Right ventricle myocardium superior (tissue), 1 donor: Measurements from ENCODE around the gene OR10D3. TPM values are rescaled to one million over a fixed set of nuclear protein-coding genes. Genes with fewer than 3 reads are reported as not detected.
A peak's percentile ranks its signal among the peaks of the same experiment; 100 is the strongest.
"Not testable (repeated sequence)": the region's sequence is repeated elsewhere in the genome, so short reads cannot be mapped to it uniquely, and the experiment has no call there.

Experiments
- ATAC-seq: fragments of 200-7000 bp; cut with Tn5 transposase; one replicate; pipeline ENCODE4 v1.9.1; 2020; ENCODE audit warnings: mild to moderate bottlenecking; ENCODE audit not compliant: poor library complexity
- DNase-seq: peaks from one replicate; pipeline ENCODE4 v3.0.0-alpha.2; 2020
- intact Hi-C: fragments of 100-400 bp; cut with DNase I; formaldehyde crosslinking; loops from one replicate; pipeline ENCODE4 v1.11.2; 2022
- long read RNA-seq: library from polyadenylated mRNA; unstranded; transcript quantifications from one replicate; pipeline ENCODE4 v2.0.0, GENCODE V29; 2021
- total RNA-seq: library from RNA; stranded (reverse); fragmentation: NEBNext Ultra II Directional; extraction: Animal tissue kit (Norgen Biotek cat#: 25700); gene quantifications from one replicate; pipeline ENCODE4 v1.2.1, GENCODE V29; 2021
- donor health status: DM: no; HTN: yes; CAD: no; lungs with severe emphysema.

Gene OR10D3, protein sequence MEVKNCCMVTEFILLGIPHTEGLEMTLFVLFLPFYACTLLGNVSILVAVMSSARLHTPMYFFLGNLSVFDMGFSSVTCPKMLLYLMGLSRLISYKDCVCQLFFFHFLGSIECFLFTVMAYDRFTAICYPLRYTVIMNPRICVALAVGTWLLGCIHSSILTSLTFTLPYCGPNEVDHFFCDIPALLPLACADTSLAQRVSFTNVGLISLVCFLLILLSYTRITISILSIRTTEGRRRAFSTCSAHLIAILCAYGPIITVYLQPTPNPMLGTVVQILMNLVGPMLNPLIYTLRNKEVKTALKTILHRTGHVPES
- total RNA-seq, result not detected
- long read RNA-seq, result 0 reads

GRCh38 chr11:124183068-124183467 lies at the start of gene OR10D3:
OR10D3 (plus strand) TSS chr11:124183345; CDS start chr11:124185270, 1,925 bp downstream.
- intact Hi-C loops, result no loop called here
- DNase-seq, result no peak
- no peak for ATAC-seq

GRCh38 chr11:124143034-124143433 lies 40.1 kb upstream of the OR10D3 start:
- ATAC-seq, result no peak
- intact Hi-C loops, result no loop called here

DNA sequence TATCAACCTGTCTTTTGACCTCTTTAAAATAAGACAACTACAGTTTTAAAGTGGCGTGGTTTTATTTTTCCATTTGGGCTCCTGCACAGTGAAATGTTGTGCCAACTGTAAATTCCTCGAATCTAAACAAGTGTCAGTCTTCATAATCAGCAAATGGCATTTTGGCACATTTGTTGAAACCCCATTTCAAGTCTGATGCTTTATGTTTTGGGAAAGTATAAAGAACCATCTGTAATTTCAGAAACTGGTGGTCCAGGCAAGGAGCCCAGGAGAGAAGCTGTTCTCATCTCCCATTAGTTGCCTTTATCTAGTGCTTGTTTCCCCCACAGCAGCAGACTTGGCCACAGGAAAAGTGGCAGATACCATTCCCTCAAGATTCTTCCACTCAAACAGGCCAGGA lies 35.2 kb upstream of the OR10D3 start:
- ATAC-seq (no peak), DNase-seq (no peak)
- intact Hi-C loops, result no loop called here

More at GRCh38 chr11:124143034-124143433, 40.1 kb upstream of the OR10D3 start:
- no peak for DNase-seq

DNA sequence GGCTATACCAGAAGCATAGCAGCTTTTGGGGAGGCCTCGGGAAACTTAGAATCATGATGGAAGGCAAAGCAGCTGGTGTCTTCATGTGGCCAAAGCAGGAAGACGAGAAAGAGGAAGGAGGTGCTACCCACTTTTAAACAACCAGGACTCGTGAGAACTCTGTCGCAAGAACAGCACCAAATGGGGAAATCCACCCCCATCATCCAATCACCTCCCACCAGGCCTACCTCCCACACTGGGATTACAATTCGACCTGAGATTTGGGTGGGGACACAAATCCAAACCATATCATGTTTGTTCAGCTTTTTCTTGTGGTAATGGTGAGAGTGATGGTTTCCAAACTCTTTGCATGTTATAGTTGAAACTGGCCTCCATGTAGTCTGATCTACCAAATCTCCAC lies 32.5 kb upstream of the OR10D3 start:
- DNase-seq, result no peak
- intact Hi-C loops, result no loop called here
- no peak for ATAC-seq

DNA sequence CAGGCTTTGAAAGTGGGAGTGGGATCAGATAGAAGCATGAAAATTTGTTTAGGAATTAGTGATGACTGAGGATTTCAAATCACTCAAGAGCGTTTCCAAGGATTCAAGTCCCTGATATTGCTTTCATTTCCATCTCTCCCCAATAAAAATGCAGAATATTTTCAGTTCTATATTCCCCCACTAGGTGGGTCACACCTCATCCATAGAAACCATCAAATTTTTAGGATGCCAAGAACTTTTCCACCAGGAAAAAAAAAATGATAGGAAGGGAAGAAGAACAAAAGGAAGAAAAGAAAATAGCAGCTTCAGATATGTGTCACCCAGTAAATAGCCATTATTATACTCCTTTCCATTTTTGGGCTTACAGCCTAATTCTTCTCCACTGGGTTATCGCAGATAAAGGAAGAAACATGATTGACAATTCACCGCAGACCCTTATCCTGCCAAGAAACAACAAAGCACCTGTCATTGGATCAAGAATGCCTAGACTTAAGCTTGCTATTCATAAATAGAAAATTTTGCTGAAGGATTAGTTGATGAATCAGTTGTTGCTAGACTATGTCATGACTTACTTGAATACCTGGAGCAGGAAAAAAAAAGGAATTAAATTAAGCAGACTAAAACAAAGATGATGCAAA lies 30.3 kb upstream of the OR10D3 start:
- intact Hi-C loops, result no loop called here
- DNase-seq (no peak), ATAC-seq (no peak)

GRCh38 chr11:124153821-124154220 lies 29.3 kb upstream of the OR10D3 start:
- DNase-seq, result no peak
- ATAC-seq, result no peak
- intact Hi-C loops, result no loop called here

GRCh38 chr11:124159481-124159880 lies 23.7 kb upstream of the OR10D3 start:
- intact Hi-C loops, result no loop called here
- ATAC-seq (no peak), DNase-seq (no peak)

DNA sequence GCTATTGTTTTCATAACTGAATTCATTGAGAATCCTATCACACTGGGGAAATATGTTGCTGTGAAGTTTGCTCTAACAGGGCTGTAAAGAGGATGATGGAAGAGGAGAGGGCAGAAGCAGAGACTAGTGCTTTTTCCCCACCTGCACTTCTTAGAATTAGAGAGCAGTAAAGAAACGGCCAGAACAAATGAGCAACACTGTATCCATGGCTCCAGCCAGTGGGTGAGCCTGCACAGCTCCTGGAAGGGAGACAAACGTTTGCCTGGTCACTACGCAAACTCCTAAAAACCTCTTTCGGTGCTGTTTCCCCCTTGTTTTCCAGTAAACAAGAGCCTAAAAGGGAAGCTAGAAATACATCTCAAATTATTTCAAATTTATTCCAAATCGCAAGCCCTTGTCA lies 22.2 kb upstream of the OR10D3 start:
- intact Hi-C loops, result no loop called here
- ATAC-seq, result no peak
- DNase-seq, result no peak

DNA sequence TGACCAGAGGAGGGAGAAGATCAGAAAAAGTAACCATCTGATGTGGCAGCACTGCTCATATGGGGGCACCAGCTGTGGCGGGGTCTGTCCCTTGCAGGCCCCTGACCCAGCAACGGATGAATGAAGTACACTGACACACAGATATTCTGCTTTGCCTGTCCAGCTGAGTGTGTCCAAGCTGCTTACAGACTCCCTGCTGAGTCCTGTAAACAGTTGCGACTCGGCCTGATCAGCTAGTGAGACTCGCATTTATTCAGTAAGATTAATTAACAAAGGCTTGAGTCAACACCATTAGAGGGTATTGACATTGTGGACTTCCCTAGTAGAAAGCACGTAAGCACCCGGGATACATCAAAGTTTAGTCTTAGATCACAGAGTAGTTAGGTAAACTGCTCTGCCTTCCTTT lies 15.3 kb upstream of the OR10D3 start:
- no peak for ATAC-seq
- DNase-seq, result no peak
- intact Hi-C loops, result no loop called here

- intact Hi-C loops, result no loop called here
- no peak for DNase-seq
- no peak for ATAC-seq
These were observed 14.3 kb upstream of the OR10D3 start for GRCh38 chr11:124168796-124169195.

DNA sequence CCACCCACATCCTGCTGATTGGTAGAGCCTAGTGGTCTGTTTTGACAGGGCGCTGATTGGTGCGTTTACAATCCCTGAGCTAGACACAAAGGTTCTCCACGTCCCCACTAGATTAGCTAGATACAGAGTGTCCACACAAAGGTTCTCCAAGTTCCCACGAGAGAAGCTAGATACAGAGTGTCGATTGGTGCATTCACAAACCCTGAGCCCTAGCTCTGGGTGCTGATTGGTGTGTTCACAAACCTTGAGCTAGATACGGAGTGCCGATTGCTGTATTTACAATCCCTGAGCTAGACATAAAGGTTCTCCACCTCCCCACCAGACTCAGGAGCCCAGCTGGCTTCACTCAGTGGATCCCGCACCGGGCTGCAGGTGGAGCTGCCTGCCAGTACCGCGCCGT lies 12.8 kb upstream of the OR10D3 start:
- intact Hi-C loops, ATAC-seq, DNase-seq: not testable (repeated sequence)

DNA sequence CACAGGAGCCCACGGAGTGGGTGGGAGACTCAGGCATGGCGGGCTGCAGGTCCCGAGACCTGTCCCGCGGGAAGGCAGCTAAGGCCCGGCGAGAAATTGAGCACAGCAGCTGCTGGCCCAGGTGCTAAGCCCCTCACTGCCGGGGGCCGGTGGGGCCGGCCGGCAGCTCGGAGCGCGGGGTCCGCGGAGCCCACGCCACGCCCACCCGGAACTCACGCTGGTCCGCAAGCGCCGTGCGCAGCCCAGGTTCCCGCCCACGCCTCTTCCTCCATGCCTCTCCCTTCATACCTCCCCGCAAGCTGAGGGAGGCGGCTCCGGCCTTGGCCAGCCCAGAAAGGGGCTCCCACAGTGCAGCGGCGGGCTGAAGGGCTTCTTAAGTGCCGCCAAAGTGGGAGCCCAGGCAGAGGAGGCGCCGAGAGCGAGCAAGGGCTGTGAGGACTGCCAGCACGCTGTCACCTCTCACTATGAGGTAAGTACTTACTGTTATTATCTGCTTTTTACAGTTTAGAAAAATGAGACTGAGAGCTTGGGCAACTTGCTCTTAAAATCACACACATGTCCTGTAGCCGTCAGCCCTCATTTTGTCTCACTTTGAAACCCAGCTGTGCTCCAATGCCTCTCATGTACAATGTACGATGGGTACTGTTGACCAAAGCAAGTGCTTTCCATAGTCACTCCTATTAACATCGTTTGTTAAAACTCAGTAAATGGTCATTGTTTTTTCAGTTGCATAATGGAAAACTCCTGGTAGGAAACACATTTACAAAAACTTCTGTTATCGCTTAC lies 12.2 kb upstream of the OR10D3 start:
- peak; percentile 31 for DNase-seq

GRCh38 chr11:124172101-124172500 lies 11.0 kb upstream of the OR10D3 start:
- ATAC-seq, result no peak
- intact Hi-C loops, result no loop called here

More for the DNA sequence above, 12.2 kb upstream of the OR10D3 start:
- intact Hi-C loops, result no loop called here
- ATAC-seq, result no peak

GRCh38 chr11:124172599-124172998 lies 10.5 kb upstream of the OR10D3 start:
- ATAC-seq (no peak), DNase-seq (no peak)
- intact Hi-C loops, result no loop called here

More at GRCh38 chr11:124172101-124172500, 11.0 kb upstream of the OR10D3 start:
- DNase-seq, result no peak

GRCh38 chr11:124174001-124174583 lies 9.1 kb upstream of the OR10D3 start:
- intact Hi-C loops, result no loop called here
- no peak for ATAC-seq
- no peak for DNase-seq

DNA sequence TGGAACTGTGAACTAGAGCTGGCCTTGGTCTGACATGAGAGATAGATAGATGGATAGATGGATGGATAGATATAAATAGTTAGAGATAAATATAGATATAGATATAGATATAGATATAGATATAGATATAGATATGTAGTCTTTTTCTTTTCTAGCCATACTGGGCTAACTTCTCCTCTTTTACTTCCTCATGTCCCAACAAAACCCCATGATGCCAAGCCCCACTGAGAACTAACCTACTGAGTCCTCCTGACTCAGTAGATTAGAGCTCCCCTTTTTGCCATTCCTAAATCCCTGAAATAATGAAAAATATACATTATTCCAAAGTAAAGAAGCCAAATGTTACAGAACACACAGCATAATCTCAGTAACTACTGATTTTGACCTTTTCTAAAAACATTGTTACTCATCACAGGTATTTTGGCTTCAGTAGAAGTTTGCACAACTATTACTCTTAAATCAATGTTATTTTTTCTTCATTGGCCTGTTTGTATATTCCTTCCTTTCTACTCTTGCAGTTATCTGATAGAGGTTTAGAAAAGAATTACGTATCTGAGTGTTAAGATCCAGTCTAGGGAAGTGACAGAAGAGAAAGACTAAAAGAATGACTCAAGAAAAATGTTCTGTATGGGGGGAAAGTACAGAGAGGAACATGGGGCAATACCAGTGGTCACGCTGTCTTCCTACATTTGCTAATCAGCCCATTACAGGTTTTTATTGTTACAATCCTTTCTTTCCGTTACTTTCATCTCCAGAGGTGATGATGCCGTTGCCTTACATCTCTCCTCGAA lies 6.0 kb upstream of the OR10D3 start:
- DNase-seq (no peak), ATAC-seq (no peak)
- intact Hi-C loops, result no loop called here

GRCh38 chr11:124179310-124179709 lies 3.8 kb upstream of the OR10D3 start:
- no peak for DNase-seq
- intact Hi-C loops, result no loop called here
- no peak for ATAC-seq

DNA sequence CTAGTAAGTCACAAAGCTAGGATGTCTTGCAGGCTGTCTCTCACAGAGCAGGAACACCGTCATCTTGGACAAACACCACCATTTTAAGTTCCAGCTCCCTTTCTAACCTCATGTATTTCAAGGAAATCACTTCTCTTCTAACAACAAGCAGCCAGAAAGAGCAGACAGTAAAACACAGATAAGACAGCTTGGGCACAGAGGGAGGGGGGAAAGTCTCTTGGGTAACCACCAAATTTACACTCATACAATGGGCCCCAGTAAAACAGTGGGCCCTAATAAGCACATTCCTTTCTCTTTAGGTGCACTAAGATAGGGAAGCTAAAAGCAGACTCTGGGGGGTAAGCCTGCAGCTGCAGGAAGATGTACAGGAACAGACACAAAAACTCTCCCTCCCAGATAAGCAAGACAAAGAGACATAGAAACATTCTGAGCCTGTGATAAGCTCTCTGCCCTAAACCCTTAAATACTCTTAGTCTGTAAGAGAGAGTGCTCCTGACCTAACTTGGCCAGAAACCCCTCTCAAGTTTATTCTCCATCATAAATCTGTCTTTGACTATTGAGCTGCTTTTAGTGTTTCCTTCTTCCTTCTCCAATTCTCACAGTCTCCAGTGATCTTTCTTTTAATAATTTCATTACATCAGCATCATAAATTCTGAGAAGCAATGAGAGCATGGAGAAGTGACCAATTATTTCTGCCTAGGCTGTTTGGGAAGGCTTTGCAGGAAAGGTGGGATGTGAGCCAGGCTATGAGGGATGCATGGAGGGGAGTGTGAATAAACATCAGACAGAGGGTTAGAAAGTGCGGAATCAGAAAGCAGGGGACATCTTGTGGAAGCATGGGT lies 7.4 kb downstream of the OR10D3 start:
- no peak for ATAC-seq
- DNase-seq, result no peak
- intact Hi-C loops, result no loop called here
